ENCODE measurements around the gene HSPBAP1.
A peak's percentile ranks its signal among the peaks of the same experiment; 100 is the strongest.
"Not testable (repeated sequence)": the region's sequence is repeated elsewhere in the genome, so short reads cannot be mapped to it uniquely, and the experiment has no call there.

HSPBAP1 gene

DNA sequence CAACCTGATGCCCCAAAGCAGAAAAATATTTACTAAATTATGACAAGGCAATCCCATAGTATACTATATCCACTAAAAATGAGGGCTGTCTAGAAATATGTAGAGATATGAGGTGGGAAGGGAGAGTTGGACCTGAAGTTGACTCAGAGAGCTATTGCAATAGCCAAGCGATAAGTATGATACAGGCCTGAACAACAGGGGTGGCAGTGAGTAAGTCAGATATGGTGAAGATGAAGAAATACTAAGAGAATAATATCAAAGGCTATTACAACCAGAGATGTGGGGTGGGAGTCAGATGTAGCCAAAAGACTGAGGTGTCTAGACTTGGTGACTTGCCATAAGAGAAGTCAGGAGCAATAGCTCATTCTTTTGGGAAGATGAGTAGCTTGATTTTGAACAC is 9.2 kb downstream of the HSPBAP1 start:
- DNase-seq (ENCODE audit: low read depth) = peak; percentile 39

GRCh38 chr3:122782804-122783203 is 10.8 kb downstream of the HSPBAP1 start:
- no peak for DNase-seq (ENCODE audit: low read depth)

DNA sequence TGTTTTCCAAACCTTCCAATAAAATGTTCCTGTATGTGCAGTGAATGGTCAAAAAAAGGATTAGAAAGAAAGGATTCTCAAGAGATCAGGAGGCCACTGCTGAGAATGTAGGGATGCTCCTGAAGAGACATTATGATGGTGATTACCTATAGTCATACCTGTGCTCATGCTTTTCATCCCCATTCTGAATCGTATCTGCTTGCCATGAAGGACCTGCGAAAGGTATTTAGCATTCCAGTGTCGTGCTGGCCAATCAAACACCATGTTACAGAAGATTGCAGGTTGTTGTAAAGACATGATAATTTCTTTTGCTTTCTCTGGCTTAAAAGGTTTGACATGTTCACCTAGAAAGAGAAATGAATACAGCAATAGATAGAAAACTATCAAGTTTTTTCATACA is 16.1 kb downstream of the HSPBAP1 start:
- no peak for DNase-seq (ENCODE audit: low read depth)

- no peak for DNase-seq (ENCODE audit: low read depth)
These were observed 16.8 kb downstream of the HSPBAP1 start for GRCh38 chr3:122776675-122777468.

DNA sequence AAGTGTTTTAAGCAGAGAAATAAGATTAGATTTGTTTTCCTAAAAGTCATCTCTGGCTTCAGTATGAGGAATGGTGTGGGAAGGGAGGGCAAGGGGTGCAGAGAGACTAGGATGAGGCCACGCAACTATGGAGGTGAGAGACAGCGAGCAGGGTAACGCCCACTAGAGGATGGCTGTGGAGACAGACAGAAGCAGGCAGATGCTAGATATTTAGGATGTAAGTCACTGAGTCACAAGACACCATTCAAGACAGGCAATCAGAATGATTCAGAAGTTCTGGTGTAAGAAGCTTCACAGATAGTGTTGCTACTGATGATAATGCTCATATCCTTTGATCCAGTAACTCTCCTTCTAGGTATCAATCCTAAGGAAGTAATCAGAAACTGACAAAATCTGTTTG is 19.1 kb downstream of the HSPBAP1 start:
- DNase-seq (ENCODE audit: low read depth) = peak; percentile 39

DNA sequence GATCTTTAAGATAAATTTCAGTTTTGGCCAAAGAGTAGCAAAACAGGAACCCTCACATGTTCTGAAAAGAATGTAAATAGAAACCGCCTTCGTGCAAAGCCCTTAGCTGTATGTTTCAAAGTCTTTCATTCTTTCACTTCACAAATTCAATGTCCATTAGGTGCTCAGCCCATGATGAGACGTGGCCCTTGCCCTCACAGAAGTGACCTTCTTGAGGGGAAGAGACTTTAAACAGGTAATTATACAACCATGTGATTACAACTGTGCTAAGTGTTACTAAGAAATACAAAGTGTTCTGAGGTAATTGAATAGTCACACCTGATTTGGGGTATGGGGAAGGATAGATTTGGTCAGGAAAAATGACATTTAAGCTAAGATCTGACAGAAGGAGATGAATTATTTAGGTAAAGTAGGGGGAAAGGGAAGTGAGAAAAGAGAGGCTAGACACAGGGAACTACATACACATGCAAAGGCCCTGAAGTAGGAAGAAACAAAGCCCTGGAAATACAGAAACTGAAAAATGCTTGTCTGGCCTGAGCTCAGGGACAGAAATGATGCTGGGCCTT is 19.6 kb downstream of the HSPBAP1 start:
- no peak for DNase-seq (ENCODE audit: low read depth)

DNA sequence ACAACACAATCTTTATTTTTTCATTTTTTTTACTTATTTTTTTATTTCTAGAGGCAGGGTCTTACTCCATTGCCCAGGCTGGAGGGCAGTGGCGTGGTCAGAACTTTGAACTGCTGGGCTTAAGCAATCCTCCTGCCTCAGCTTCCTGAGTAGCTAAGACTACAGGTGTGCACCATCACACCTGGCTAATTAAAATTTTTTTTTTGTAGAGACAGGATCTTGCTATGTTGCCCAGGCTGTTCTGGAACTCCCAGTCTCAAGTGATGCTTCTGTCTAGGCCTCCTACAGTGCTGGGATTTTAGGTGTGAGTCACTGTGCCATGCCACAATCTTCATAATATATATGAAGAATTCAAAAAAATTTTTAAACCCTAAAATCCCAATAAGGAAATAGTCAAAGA is 20.8 kb downstream of the HSPBAP1 start:
- DNase-seq (ENCODE audit: low read depth) = no peak

DNA sequence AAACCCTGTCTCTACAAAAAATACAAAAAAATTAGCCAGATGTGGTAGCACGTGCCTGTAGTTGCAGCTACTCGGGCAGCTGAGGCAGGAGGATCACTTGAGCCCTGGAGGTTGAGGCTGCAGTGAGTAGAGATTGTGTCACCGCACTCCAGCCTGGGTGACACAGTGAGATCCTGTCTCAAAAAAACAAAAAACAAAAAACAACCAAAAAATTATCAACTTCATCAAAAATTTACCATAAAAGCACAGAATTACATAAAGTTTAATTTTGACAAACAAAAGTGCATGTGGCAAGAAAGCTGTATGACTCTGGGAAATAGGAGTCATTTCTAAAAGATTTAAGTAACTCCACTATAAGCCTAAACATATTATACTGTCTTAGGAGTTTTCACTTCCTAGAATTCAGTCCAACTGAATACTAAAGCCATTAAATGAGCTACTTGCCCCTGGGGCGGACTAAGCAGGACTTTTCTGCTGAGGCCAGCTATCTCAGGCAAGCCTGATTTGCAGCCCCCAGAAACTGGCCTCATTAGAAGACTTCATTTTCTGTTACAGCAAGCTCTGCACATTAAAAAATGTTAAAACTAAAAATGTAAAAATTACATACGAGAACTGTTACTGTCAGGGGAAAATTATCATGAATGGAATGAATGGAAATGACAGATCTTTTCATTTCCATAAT is 23.0 kb downstream of the HSPBAP1 start:
- no peak for DNase-seq (ENCODE audit: low read depth)

DNA sequence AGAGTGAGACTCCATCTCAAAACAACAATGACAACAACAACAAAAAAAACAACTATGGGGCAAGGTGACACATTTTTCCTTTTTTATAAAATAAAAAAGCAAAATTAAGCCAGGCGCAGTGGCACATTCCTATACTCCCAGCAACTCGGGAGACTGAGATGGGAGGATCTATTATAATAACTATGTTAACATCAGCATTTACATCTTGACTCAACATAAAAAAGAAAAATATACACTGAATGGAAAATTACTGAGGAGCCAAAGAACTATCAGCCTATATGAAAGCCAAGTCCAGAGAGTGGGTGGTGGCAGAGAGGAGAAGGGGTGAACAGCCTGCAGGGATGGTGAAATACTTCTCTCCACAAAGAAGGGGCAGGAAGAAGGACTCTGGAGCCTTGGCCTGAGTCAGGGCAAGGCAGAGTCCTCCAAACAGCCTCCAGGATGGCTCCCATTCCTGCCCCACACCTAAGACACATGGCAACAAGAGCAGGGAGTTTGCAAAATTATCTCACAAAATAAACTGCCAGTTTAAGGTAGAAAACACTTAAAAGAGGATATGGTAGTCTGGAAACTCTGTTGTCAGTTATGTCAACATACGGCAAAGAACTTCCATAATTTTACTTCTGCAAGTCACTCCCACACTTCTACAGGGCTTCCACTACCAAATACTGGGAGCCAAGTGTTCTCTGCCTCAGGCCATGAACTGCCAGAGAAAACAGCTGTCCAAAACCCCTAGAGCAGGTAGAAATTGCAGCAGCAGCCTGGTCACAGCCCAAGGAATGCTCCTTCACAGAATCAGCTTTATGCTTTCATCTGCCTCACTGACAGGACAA is 25.9 kb downstream of the HSPBAP1 start:
- no peak for DNase-seq (ENCODE audit: low read depth)

GRCh38 chr3:122766430-122766829 is 27.2 kb downstream of the HSPBAP1 start:
- no peak for DNase-seq (ENCODE audit: low read depth)

GRCh38 chr3:122760453-122761271 is 33.0 kb downstream of the HSPBAP1 start:
- DNase-seq (ENCODE audit: low read depth) = peak; percentile 40

DNA sequence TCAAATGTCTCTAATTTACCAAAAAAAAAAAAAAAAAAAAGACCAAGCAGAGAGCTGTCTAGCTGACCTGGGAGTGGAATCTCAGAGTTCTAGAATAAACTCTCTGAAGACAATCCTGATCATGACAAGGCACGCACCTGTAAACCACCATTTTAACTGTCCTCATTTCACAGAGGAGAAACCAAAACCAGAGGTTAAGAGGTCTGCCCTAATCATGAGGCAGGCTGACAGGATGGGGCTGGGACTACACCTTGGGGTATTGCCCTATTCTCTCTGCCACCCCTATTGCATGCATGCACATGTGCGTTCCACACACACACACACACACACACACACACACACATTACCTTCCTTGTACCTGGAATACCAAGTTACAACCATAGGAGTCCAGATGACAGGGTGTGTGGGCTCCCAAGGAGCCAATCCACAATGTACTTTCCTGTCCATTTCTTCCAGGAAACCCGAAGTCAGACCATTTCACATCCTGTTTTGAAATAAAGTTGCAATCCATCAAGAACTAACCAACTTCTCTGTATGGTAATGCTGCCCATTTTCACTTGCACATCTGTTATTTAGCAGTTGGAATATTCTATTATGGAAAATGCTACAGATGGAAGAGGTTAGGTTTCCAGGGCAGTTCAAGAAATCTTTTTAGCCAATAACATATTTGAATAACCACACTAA is 34.6 kb downstream of the HSPBAP1 start:
- no peak for DNase-seq (ENCODE audit: low read depth)

DNA sequence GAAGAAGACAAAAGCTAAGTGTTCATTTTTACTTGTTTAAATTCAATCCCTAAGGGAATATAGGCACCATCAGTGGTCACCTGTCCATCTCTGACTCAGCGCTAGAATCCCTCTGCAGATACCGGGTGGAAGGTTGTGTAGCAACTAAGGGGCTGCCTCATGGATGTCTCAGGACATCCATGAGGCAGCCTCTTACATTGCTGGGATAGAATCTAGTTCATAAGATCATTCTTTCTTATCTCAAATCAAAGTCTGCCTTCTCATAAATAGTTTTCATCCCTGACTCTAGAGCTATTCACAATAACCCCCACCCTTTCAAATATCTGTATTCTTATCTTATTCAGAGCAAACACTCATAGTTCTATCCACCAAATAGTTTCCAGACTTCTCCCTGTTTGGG is 38.1 kb downstream of the HSPBAP1 start:
- no peak for DNase-seq (ENCODE audit: low read depth)

- peak; percentile 54 for DNase-seq (ENCODE audit: low read depth)
These were observed 38.7 kb downstream of the HSPBAP1 start for GRCh38 chr3:122754929-122755328.

DNA sequence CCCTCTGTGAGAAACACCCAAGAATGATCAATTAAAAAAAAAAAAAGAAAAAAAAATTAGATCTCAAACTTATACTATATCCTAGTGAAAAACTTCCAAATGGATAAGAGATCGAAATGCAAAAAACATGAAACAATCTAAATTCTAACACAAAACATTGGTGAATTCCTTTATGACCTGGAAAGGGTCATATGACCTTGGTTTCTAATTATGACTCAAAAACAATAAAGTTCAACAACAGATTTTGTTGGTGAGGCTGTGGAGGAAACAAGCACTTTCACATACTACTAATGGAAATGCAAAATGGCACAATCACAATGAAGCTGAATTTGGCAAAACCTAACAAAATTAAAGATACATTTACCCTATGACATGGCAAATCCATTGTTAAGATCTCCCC is 45.3 kb downstream of the HSPBAP1 start:
- DNase-seq (ENCODE audit: low read depth) = no peak

DNA sequence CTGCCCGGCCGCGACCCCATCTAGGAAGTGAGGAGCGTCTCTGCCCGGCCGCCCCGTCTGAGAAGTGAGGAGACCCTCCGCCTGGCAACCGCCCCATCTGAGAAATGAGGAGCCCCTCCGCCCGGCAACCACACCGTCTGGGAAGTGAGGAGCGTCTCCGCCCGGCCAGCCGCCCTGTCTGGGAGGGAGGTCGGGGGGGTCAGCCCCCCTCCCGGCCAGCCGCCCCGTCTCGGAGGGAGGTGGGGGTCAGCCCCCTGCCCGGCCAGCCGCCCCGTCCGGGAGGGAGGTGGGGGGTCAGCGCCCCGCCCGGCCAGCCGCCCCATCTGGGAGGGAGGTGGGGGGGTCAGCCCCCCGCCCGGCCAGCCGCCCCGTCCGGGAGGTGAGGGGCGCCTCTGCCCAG is 46.3 kb downstream of the HSPBAP1 start:
- DNase-seq (ENCODE audit: low read depth) = not testable (repeated sequence)

DNA sequence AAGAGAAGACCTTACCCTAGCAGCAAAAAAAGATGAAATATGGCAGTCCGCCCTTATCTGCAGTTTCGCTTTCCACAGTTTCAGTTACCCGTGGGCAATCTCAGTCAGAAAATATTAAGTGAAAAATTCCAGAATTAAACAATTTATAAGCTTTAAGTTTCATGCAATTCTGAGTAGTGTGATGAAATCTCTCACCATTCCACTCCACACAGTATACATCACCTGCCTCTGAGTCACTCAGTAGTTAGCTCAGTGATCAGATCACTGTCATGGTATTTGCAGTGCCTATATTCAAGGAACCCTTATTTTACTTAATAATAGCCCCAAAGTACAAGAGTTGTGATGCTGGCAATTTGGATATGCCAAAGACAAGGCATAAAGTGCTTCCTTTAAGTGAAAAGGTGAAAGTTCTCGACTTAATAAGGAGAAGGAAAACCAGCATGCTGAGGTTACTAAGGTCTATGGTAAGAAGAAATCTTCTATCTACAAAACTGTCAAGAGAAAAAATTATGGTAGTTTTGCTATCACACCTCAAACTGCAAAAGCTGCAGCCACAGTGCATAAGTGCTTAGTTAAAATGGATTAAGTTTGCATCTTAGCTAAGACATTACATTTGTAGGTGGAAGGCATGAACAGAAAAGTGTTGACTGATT is 48.1 kb downstream of the HSPBAP1 start:
- peak; percentile 50 for DNase-seq (ENCODE audit: low read depth)

DNA sequence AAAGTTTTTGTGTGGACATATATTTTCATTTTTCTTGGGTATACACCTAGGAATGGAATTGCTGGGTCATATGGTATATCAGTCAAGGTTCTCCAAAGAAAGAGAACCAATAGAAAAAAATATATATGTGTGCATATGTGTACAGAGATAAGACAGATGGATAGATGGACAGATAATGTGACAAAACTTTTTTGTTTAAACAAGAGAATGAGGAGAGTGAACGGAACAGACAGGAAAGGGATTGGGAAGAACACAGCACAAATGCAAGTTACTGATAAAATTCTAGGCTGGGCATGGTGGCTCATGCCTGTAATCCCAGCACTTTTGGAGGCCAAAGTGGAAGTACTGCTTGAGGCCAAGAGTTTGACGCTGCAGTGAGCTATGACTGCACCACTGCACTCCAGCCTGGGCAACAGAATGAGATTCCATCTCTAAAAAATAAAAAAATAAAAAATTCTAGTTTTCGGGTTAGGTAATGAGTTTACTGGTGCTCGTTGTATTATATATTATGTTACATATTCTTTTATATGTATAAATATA is 50.0 kb downstream of the HSPBAP1 start:
- DNase-seq (ENCODE audit: low read depth) = no peak

- no peak for DNase-seq (ENCODE audit: low read depth)
These were observed 51.4 kb downstream of the HSPBAP1 start for GRCh38 chr3:122742234-122742633.

- DNase-seq (ENCODE audit: low read depth) = no peak
These were observed 54.5 kb downstream of the HSPBAP1 start for GRCh38 chr3:122739172-122739571.
